Adrenal gland (tissue), 5 donors: ENCODE results near the gene ZSWIM5.
"Not testable (repeated sequence)": the region's sequence is repeated elsewhere in the genome, so short reads cannot be mapped to it uniquely, and the experiment has no call there.

ENCODE experiments used
- POLR2A ChIP-seq, 2 donors: fragments of 450-650 bp; IDR thresholded peaks; one replicate each; pipeline ENCODE4 v1.6.1; 2017; ENCODE audit warnings: antibody characterized with exemption in 2 of 2, mild to moderate bottlenecking in 2 of 2, moderate library complexity in 1 of 2
- TF ChIP-seq, protein P1 (sequence below), 6 experiments: fragments of 450-650 bp in 4 of 6; fragments of 200-600 bp in 2 of 6; sonication (generic) in 1 of 6; IDR thresholded peaks; 1 replicate in 5 of 6; 2 replicates in 1 of 6; pipeline versions ENCODE4 v1.5.1 to v1.8.0; 2016 to 2021; ENCODE audit warnings: antibody characterized with exemption in 6 of 6, mild to moderate bottlenecking in 2 of 6, moderate library complexity in 1 of 6
- donor health status: DM: no; HTN: no; CAD: no.

- TF ChIP-seq, protein P1, sequence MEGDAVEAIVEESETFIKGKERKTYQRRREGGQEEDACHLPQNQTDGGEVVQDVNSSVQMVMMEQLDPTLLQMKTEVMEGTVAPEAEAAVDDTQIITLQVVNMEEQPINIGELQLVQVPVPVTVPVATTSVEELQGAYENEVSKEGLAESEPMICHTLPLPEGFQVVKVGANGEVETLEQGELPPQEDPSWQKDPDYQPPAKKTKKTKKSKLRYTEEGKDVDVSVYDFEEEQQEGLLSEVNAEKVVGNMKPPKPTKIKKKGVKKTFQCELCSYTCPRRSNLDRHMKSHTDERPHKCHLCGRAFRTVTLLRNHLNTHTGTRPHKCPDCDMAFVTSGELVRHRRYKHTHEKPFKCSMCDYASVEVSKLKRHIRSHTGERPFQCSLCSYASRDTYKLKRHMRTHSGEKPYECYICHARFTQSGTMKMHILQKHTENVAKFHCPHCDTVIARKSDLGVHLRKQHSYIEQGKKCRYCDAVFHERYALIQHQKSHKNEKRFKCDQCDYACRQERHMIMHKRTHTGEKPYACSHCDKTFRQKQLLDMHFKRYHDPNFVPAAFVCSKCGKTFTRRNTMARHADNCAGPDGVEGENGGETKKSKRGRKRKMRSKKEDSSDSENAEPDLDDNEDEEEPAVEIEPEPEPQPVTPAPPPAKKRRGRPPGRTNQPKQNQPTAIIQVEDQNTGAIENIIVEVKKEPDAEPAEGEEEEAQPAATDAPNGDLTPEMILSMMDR (IDR thresholded peaks at IDR 0.05): not testable (repeated sequence)
- TF ChIP-seq POLR2A (IDR thresholded peaks at IDR 0.05): not testable (repeated sequence)
Measured at GRCh38 chr1:45163111-45163510, 43.3 kb downstream of the ZSWIM5 start.
